Stimulated activated CD4-positive, alpha-beta T cell treated with anti-CD3 and anti-CD28 coated beads, TNF-alpha, amount 100 ng/mL, for 48 hours (primary cell): Measurements from ENCODE around the gene METTL23.

Experiments
- DNase-seq, 3 donors: peaks; one replicate each; pipeline ENCODE4 v3.0.0-alpha.2; 2020; ENCODE audit warnings: low read depth in 3 of 3

Gene METTL23

GRCh38 chr17:76757256-76757655 lies 30.6 kb downstream of the METTL23 start:
- DNase-seq = no peak

GRCh38 chr17:76758570-76758969 lies 31.9 kb downstream of the METTL23 start:
- DNase-seq = no peak

- DNase-seq = peak in 1 of 3 donors; percentile 14
Measured at GRCh38 chr17:76772842-76773525, 46.3 kb downstream of the METTL23 start.

GRCh38 chr17:76775021-76775600 lies 48.5 kb downstream of the METTL23 start:
- DNase-seq = no peak

GRCh38 chr17:76781056-76781982 lies 54.7 kb downstream of the METTL23 start:
- DNase-seq = no peak

- no peak for DNase-seq
Measured at GRCh38 chr17:76783146-76783545, 56.5 kb downstream of the METTL23 start.
